Right renal cortex interstitium (tissue), 3 donors: ENCODE results near the gene PAX5. TPM values are rescaled to one million over a fixed set of nuclear protein-coding genes. Genes with fewer than 3 reads are reported as not detected.

Source experiments
- DNase-seq, 3 donors: peaks; one replicate each; pipeline ENCODE4 v3.0.0-alpha.2; 2013; ENCODE audit warnings: low read depth in 3 of 3, low spot score in 2 of 3
- polyA plus RNA-seq, 3 donors: library from polyadenylated mRNA; unstranded; fragments of 120-200 nt; gene quantifications; one replicate each; pipeline ENCODE4 v1.2.1, GENCODE V29; 2013; ENCODE audit not compliant: insufficient read length in 3 of 3

The PAX5 gene
- polyA plus RNA-seq, 3 donors: 0.07 to 0.21 (median 0.11) TPM

DNA sequence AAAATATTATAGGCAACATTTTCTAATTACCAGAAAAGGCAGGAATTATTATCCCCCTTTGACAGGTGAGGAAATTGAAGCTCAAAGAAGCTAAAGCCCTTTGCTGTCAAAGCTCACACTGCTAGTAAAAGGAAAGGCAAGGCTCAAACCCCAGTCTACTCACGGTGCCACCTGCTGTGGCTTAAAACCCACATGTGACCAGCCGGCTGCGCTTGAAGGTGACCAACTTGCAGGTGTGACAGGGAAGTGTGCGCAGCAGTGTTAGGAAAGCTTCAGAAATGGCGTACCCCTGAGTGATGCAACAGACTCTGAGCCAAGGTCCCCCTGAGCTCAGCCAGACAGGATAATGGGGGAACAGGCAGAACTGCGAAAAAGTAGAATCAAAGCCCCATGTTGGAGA lies 45.2 kb downstream of the PAX5 start:
- no peak for DNase-seq

DNA sequence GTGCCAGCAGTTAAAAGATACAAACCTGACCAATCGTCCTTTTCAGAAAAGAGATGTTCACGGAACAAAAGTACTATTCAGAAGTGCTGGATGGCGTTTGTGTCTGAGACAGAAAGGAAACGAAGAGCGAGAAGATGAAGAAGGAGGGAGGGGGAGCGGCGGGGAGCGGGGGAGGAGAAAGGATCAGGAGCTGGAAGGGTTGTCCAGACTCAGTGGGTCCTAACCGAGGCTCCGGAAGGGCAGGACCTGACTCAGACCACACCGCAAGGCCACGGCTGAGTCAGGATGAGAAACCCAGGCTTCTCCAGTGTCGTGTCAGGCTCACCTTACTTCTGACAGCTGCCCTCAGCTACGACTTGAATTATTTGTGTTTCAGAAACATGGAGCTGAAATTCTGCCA lies 46.2 kb downstream of the PAX5 start:
- DNase-seq: no peak

DNA sequence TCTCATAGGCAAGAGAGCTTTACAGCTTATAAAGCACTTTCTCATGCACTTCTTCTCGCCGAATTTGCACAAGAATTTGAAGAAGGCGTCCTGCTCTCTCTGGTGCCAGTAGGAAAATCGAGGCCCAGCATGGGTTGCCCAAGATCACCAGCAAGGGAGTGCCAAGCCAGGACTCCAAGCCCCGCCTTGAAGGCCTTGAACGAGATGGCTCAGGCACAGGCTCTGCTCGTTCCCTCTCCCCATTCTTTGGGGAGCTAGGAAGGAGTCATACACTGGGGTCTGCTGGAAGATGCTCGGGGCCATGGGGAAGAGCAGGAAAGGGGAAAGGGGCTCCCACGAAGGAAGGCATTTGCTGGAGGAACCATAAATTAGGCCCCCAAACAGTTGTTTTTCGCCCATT lies 46.7 kb downstream of the PAX5 start:
- no peak for DNase-seq

DNA sequence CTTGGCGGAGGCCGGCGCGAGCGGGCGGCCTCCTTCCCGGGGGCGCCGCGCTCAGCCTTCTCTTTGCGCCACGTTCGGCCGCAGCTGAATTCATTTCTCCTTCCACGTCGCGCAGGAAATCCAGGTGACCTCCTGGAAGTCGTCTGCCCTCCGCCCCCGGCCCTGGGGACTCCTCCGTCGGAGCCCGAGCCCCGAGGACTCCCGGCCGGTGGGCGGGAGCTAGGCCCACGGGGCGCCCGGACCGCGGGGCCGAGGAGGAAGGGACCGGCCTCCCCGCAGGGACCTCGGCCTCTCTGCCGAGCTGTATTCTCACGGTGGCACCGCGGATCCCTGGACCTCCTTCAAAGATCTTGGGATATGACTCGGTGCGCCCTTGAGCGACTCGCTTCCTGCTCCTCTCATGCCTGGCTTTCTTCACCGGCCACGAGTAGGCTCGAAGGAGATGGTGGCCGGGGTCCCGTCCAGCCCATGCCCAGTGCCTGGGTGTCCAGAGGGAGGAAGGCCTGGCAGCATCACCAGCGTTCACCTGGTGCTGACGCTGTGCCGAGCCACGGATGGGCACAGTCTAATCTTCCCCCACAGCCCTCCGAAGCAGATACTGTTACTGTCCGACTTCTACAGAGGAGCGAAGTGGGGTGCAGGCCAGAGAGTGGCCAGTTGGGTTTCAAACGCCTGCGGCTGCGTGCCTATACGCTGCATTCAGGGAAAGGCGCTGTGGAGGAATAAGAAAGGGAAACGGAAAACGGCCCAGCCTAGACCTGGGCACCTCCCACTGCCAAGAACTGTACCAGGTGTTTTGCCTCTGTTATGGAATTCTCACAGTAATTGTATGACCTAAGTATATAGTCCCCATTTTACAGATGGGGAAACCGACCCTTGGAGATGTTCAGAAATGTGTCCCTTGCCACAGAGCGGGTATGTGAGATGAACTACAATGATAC lies 47.3 kb downstream of the PAX5 start:
- no peak for DNase-seq

DNA sequence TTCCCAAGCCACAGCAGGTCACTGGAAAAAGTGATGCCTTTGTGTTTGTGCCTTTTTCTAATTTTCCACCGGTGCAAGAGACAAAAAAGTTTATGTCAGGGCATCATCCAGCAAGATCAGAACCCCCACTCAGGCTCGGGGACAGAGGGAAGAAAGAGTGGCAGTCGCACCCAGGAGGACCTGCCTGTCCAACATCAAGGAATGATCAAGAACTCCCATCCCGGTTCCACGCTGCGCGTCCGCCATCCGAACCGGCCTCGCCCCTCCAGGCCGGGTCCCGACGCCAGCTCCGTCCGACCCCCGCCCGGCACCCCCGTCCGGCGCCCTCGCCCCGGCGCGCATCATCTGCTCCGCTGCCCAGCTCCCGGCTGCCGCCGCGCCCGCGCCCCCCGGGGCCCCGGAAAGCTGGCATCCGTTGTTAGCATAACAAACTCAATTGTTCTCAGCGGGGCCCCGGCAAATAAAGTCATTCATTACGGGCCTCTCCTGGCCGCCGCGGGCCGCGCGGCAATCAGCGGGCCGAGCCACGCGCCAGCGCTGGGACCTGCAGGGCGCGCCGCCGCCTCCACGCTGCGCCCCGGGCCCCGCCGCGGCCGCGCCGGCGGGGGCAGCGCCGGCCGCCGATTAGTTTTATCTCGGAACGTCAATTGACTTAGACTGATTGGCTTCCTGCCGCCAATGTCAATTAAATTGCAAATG lies 48.1 kb downstream of the PAX5 start:
- no peak for DNase-seq

DNA sequence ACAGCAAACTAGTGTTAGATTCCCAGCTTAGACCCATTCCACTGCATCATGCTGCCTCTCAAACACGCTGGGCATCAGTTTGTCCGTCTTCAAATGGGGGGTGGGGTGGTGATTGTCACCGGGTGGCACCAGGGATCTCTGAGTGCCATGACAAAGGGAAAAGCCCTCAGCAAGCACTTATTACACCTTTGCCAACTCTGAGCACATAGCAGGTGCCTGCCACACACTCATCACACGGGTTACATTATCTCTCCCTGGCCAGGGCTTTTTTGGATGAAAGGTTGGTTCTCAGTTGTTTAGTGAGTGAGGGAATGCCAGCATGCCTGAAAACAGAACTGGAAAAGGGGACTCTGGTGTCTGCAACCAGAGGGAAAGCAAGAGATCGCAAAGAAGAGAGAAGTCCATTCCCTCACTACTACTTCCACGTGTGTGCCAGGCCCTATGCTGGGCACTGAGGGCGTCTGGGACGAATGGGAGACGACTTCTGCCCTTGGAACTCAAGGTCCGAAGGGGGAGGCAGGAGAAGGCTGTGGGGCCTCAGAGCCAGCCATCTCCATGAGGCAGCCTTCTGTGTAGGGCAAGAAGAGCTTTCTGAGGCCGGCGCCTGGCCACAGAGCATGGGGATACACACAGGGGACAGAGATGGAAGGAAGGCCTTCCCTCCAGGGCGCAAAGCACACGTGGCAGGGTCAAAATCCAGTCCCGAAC lies 48.9 kb downstream of the PAX5 start:
- no peak for DNase-seq

DNA sequence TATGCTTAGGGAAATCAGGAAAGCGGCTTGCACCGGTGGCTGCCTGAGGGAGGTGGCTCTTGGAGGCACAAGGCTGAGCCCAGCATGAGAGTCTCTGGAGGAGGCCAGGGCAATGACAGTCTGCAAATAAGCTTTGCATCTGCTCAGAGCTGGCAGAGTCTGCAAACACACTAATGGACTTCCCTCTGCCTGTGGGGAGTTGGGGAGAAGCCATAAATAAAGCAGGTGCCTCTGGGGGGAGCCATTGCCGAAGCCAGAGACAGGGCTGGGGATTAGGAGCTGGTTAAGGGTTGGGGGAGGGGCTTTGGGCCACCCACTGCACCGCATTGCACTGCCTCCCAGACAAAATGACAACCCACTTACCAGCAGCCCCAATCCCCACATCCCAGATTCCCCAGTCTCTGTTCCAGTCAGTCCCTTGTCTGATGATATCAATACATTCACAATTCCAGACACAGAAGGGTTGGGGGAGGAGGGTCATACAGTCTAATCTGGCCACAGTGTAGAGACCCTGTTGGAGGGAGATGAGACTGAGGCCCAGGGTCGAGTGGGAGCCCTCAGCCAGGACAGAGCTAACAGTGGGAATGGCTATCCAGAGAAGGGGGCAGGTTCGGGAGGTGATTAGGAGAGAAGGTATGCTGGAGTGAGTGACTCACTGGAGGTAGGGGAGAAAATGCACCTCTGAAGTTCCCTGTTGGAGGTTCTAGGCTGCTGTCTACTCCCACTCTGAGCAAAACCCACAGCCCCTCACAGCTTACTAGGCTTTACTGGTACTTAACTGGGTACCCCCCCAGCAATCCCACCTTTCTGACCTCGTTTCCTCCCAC lies 53.7 kb downstream of the PAX5 start:
- no peak for DNase-seq

DNA sequence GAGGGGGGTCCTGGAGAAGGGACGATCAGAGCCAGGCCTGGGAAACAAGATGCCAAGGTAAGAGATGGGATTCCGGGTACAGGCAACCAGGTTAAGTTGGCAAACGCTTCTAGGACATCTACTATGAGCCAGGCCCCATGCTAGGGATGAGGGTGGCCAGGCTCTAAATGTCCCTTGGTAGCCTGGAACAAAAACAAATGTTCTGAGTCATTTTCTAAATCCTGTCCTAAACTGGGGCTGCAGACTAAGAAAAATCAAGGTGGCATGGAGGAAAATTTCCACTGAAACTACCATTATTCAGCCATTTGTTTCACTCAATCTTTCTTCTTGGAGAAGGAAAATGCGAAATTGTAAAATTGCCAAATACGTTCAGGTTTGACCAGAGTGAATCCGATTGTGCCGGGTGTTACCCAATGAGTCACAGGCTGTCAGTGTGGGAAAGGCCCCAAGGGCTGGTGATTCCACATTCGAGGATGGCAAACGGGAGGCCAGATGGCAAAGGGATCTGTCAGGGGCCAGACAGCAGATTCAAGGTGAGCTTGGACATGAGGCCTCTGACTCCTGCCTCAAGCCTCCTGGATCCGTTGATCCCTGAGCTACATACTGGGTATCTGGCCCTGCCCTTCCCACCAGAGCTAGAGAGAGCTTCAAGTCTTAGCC lies 57.6 kb downstream of the PAX5 start:
- no peak for DNase-seq

DNA sequence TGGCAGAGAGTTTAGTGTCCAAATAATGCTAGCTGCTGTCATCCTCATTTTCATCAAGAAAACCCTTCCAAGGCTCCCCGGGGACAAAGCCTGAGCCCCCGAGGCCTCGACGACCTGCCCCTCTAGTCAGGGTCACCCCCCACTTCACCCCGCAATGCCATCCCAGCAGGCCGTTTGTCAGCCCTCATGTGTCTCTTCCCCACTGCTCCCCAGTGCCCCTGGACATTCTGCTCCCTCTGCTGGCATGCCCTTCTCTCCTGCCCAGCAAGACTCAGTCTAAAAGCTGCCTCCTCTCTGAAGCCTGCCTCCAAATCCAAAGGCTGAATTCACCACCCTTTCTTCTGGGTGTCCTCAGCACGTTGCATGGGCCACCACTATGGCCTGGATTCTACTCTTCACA lies 59.3 kb downstream of the PAX5 start:
- no peak for DNase-seq

DNA sequence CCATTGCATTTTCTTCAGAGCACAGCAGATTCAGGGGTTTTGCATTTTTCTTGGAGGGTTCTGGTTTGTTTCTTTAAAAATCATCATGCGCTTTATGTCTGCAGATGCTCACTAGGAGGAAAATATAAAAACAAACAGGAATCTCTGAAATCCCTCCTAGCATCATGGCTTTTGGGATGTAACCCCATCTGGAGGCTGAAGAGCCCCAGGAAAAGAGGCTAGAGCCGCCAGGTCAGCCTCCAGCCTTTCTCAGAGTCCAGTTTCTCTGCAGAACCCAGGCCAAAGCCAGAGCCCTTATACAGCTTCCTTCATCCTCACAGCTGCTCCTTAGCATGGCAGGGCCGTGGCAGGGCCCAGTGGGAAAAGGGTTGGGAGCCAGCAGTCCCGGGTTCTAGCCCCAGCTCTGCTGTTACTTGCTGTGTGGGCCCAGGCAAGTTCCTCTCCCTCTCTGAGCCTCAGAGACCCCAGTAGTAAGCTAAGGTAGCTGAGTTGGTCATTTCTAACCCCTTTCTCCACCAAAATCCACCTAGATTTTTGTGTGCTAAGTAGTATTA lies 62.1 kb downstream of the PAX5 start:
- DNase-seq: no peak

DNA sequence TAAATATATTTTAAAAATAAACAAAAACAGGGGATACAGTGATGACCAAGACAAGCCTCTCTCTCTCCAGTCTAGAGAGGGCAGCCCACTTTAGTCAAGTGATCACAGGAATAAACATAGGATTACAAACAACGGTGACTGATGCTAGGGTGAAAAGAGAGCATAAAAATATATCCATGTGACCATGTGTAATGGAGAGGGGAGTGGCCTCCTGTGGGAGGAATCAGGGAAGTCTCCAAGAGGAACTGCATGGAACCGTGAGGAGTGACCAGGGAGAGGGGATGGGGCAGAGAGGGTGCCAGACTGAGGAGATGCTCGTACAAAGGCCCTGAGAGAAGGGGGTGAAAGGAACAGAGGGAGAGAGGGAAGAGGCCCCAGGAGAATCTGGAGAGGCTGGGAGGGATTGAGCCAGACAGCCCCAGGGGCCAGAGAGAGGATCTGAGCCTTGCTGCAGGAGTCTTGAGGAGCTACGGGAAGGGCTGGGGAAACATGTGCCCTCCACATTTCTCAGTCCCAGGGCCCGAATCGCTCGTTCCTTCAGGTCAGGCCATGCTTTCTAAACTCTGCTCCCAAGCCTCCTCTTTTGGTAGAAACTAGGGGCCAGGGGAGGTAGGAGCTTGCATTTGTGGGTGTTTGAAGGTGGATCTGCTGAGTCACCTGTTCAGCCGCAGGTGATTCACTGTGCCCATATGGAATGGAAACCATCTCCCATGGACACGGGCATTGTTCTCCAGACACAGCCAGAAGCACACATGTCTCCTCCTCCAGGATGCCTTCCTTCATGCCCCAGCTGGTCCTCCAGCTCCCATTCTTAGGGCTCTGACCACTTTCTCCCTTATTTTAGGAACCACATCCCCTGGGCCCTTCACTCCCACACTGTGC lies 63.8 kb downstream of the PAX5 start:
- no peak for DNase-seq

DNA sequence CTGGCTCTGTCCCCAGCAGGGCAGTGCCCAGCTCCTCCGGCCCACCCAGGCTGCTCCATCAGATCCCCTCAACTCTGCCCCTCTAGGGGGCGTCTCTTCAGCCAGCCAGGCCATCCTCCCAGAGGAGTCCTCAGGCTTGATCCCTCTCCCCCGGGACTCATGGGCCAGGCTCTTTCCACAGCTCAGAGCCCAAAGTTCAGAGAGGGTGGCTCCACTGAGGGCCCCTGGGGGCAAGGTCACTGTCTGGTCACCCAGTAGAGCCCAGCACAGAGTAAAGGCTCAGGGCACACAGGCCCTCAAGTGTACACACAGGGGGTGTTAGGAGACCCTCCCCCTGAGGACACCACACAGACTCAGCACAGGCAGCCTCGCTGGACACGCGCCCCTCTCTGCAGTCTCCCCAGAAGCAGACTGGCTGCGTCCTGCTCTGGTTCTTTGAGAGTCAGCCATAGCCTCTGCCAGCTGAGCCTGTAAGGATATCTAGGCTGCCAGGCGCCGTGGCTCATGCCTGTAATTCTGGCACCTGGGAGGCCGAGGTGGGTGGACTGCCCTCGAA lies 64.8 kb downstream of the PAX5 start:
- DNase-seq: no peak

DNA sequence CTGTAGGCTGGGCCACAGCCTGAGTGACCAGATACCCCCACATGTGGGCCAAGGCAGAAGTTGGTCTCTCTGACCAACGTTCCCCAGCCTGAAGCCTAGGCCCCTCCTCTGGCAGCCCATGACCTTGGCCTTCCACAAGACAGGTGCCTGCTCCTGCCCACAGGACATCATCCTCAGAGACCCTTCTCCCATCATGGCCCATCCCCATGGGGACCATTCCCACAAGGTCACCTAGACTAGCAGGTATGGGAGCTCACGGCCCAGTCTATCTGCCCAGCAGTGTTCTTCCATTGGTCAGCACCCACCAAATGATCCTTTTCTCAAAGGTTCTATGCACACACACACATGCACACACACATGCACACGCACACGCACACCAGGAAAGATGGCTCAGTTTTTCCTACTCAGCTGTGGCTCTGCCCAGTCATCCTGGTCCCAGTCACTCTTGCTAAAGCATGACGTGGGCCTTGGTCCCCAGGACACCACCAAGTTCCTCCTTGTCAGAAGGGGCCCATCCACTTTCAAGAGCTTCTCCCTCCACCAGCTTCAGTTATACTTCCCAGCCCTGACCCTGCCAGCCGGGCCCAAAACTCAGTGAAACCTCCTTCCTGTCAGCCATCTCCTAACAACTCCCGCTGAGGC lies 65.4 kb downstream of the PAX5 start:
- DNase-seq: no peak

DNA sequence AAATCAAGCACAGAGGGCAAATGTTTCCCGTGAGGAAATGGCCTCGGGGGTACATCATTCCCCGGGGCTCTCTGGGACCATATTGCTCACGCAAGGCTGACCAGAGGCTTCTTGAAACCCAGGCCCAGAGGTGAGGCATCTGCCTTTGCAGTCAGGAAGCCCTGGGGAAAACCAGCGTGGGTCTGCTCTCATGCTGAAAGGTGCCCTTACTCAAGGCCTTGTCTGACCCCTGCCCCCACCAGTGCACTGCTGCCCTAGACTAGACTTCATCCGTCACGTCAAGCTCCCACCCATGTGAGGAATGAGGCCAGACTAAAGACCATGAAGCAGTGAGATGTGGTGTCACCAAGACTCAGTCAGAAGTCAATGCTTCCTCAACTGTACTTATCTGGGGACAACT lies 66.1 kb downstream of the PAX5 start:
- no peak for DNase-seq

DNA sequence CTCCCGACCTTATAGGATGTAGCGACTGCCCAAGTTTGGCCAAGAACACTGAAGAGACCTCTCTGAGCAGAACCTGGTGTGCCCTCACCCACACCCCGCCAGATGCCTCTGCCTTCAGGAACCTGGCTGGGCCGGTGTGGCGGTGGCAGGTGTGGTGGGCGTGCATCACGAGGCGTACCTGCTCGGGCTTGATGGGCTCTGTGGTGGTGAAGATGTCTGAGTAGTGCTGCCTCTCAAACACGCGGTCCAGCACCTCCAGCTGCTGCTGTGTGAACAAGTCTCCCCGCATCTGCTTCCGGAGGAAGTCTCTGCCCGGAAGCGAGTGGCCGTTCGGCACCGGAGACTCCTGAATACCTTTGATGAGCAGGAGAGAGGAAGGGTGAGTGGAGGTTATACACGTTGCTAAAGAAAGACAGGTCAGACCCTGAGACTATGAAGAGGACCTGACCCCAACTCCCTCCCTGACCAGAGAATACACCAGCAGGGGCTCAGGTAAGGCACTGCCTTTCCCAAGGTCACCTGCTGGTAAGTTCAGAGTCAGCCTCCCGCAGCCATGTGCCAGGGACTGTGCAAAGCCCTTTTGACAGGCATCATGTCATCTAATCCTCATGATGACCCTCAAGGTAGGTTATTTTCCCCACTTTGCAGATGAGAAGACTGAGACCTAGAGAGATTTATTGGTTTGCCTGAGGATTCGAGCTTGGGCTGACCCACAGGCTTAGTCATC lies 67.5 kb downstream of the PAX5 start:
- no peak for DNase-seq

DNA sequence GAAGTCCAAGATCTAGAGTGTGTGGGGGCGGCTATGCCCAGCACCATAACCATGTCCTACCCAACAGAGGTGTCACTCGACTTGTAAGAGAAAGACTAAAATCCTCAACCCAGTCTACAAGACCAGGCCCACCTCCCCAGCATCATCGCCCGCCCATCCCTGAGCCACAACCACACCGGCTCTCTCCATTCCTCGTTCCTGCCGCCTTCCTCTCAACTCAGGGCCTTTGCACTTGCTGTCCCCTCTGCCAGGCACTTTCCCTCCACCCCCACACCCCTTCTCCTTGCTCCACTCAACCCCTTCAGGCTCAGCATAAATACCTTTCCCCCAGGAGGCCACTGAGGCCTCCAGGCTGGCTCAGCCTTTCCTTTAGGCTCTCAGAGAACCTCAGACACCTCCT lies 69.3 kb downstream of the PAX5 start:
- DNase-seq: no peak

DNA sequence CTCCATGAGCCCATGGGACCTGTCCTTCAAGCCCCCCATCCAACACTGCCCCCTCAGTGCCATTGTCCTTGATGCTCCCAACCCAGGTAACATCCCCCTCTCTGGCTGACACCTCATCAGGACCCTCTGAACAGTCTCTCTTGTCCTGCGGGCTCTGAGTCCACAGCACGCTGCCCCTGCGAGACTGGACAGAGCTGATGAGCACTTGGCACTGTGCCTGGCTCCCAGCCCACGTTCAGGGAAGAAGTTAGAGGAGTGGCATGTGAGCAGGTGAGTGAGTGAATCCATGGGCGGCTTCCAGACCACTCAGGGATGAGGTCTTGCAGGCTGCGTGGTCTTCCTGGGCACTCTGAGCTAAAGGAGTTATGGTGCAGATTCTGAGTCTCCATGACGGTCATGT lies 70.7 kb downstream of the PAX5 start:
- DNase-seq: no peak
